Measurements from ENCODE around the gene EEF1A1.

Gene EEF1A1

GRCh38 chr6:73491377-73491776 lies 29.5 kb downstream of the EEF1A1 start:
- H3K36me3 ChIP-seq (ENCODE audit: control insufficient read depth, insufficient read depth, low read length, severe bottlenecking): peaks cover 65% of the 10 kb centered on the region

GRCh38 chr6:73487473-73487872 lies 33.4 kb downstream of the EEF1A1 start:
- Histone ChIP-seq H3K9me3 (ENCODE audit: control insufficient read depth, low read length) (no peaks in the 10 kb centered on the region), H3K4me1 (ENCODE audit: control insufficient read depth, insufficient read depth, low read length) (no peaks in the 10 kb centered on the region), H3K4me3 (ENCODE audit: low read length) (no peak overlapping the region), H3K27me3 (replicated peaks; ENCODE audit: control insufficient read depth, insufficient read depth, low read length) (no peaks in the 10 kb centered on the region), H3K9ac (ENCODE audit: low read length) (no peak overlapping the region), H3K36me3 (ENCODE audit: control insufficient read depth, insufficient read depth, low read length, severe bottlenecking) (peaks cover 77% of the 10 kb centered on the region)
- no peak for DNase-seq (ENCODE audit: low read depth)

More at GRCh38 chr6:73491377-73491776, 29.5 kb downstream of the EEF1A1 start:
- Histone ChIP-seq H3K4me3 (ENCODE audit: low read length) (no peak overlapping the region), H3K9ac (ENCODE audit: low read length) (no peak overlapping the region), H3K27me3 (replicated peaks; ENCODE audit: control insufficient read depth, insufficient read depth, low read length) (no peaks in the 10 kb centered on the region), H3K4me1 (ENCODE audit: control insufficient read depth, insufficient read depth, low read length) (no peaks in the 10 kb centered on the region), H3K9me3 (ENCODE audit: control insufficient read depth, low read length) (no peaks in the 10 kb centered on the region)
- peak; percentile 44 for DNase-seq (ENCODE audit: low read depth)

GRCh38 chr6:73484438-73484837 lies 36.4 kb downstream of the EEF1A1 start:
- DNase-seq (ENCODE audit: low read depth): no peak
- Histone ChIP-seq H3K4me1 (ENCODE audit: control insufficient read depth, insufficient read depth, low read length) (no peaks in the 10 kb centered on the region), H3K36me3 (ENCODE audit: control insufficient read depth, insufficient read depth, low read length, severe bottlenecking) (peaks cover 85% of the 10 kb centered on the region), H3K9ac (ENCODE audit: low read length) (no peak overlapping the region), H3K4me3 (ENCODE audit: low read length) (no peak overlapping the region), H3K27me3 (replicated peaks; ENCODE audit: control insufficient read depth, insufficient read depth, low read length) (no peaks in the 10 kb centered on the region), H3K9me3 (ENCODE audit: control insufficient read depth, low read length) (no peaks in the 10 kb centered on the region)

GRCh38 chr6:73481969-73482368 lies 38.9 kb downstream of the EEF1A1 start:
- no peak for DNase-seq (ENCODE audit: low read depth)
- Histone ChIP-seq H3K27me3 (replicated peaks; ENCODE audit: control insufficient read depth, insufficient read depth, low read length) (no peaks in the 10 kb centered on the region), H3K36me3 (ENCODE audit: control insufficient read depth, insufficient read depth, low read length, severe bottlenecking) (peaks cover 71% of the 10 kb centered on the region), H3K9me3 (ENCODE audit: control insufficient read depth, low read length) (no peaks in the 10 kb centered on the region), H3K4me3 (ENCODE audit: low read length) (no peak overlapping the region), H3K9ac (ENCODE audit: low read length) (no peak overlapping the region), H3K4me1 (ENCODE audit: control insufficient read depth, insufficient read depth, low read length) (no peaks in the 10 kb centered on the region)

GRCh38 chr6:73477407-73477806 lies 43.4 kb downstream of the EEF1A1 start:
- Histone ChIP-seq H3K27me3 (replicated peaks; ENCODE audit: control insufficient read depth, insufficient read depth, low read length) (no peaks in the 10 kb centered on the region), H3K9ac (ENCODE audit: low read length) (no peak overlapping the region), H3K4me3 (ENCODE audit: low read length) (no peak overlapping the region), H3K9me3 (ENCODE audit: control insufficient read depth, low read length) (no peaks in the 10 kb centered on the region), H3K4me1 (ENCODE audit: control insufficient read depth, insufficient read depth, low read length) (no peaks in the 10 kb centered on the region), H3K36me3 (ENCODE audit: control insufficient read depth, insufficient read depth, low read length, severe bottlenecking) (peaks cover 78% of the 10 kb centered on the region)
- no peak for DNase-seq (ENCODE audit: low read depth)

- H3K4me1 ChIP-seq (ENCODE audit: control insufficient read depth, insufficient read depth, low read length): no peaks in the 10 kb centered on the region
- no peaks in the 10 kb centered on the region for H3K27me3 ChIP-seq (replicated peaks; ENCODE audit: control insufficient read depth, insufficient read depth, low read length)
- DNase-seq (ENCODE audit: low read depth): no peak
- H3K4me3 ChIP-seq (ENCODE audit: low read length): no peak overlapping the region
- no peaks in the 10 kb centered on the region for H3K9me3 ChIP-seq (ENCODE audit: control insufficient read depth, low read length)
- H3K36me3 ChIP-seq (ENCODE audit: control insufficient read depth, insufficient read depth, low read length, severe bottlenecking): peaks cover 78% of the 10 kb centered on the region
- no peak overlapping the region for H3K9ac ChIP-seq (ENCODE audit: low read length)
These were observed 44.1 kb downstream of the EEF1A1 start for GRCh38 chr6:73476723-73477122.

GRCh38 chr6:73471686-73472290 lies 49.0 kb downstream of the EEF1A1 start:
- H3K4me1 ChIP-seq (ENCODE audit: control insufficient read depth, insufficient read depth, low read length): no peaks in the 10 kb centered on the region
- DNase-seq (ENCODE audit: low read depth): no peak
- H3K36me3 ChIP-seq (ENCODE audit: control insufficient read depth, insufficient read depth, low read length, severe bottlenecking): peaks cover 87% of the 10 kb centered on the region
- H3K9ac ChIP-seq (ENCODE audit: low read length): no peak overlapping the region
- H3K9me3 ChIP-seq (ENCODE audit: control insufficient read depth, low read length): no peaks in the 10 kb centered on the region
- no peak overlapping the region for H3K4me3 ChIP-seq (ENCODE audit: low read length)
- no peaks in the 10 kb centered on the region for H3K27me3 ChIP-seq (replicated peaks; ENCODE audit: control insufficient read depth, insufficient read depth, low read length)
